Measurements from ENCODE around the gene DENND5B. TPM values are rescaled to one million over a fixed set of nuclear protein-coding genes. Genes with fewer than 3 reads are reported as not detected.

DENND5B gene
- total RNA-seq, 1 donor from 2014 or later: 7.8 TPM

GRCh38 chr12:31471823-31472222, 119.1 kb downstream of the DENND5B start:
- DNase-seq (ENCODE audit: low read depth, low spot score): no peak

- DNase-seq (ENCODE audit: low read depth, low spot score): no peak
These were observed 119.9 kb downstream of the DENND5B start for GRCh38 chr12:31471051-31471450.

GRCh38 chr12:31470459-31470858, 120.5 kb downstream of the DENND5B start:
- DNase-seq (ENCODE audit: low read depth, low spot score): no peak

GRCh38 chr12:31466768-31467167, 124.2 kb downstream of the DENND5B start:
- DNase-seq (ENCODE audit: low read depth, low spot score): no peak

- no peak for DNase-seq (ENCODE audit: low read depth, low spot score)
These were observed 125.9 kb downstream of the DENND5B start for GRCh38 chr12:31465002-31465401.

GRCh38 chr12:31460024-31460423, 130.9 kb downstream of the DENND5B start:
- no peak for DNase-seq (ENCODE audit: low read depth, low spot score)

- no peak for DNase-seq (ENCODE audit: low read depth, low spot score)
These were observed 134.4 kb downstream of the DENND5B start for GRCh38 chr12:31456562-31456961.

GRCh38 chr12:31444736-31445135, 146.2 kb downstream of the DENND5B start:
- no peak for DNase-seq (ENCODE audit: low read depth, low spot score)

- DNase-seq (ENCODE audit: low read depth, low spot score): no peak
These were observed 150.3 kb downstream of the DENND5B start for GRCh38 chr12:31440586-31440985.

GRCh38 chr12:31440134-31440533, 150.8 kb downstream of the DENND5B start:
- DNase-seq (ENCODE audit: low read depth, low spot score): no peak

GRCh38 chr12:31431721-31432240, 159.2 kb downstream of the DENND5B start:
- DNase-seq (ENCODE audit: low read depth, low spot score): no peak

GRCh38 chr12:31423405-31423804, 167.5 kb downstream of the DENND5B start:
- no peak for DNase-seq (ENCODE audit: low read depth, low spot score)

- no peak for DNase-seq (ENCODE audit: low read depth, low spot score)
These were observed 178.6 kb downstream of the DENND5B start for GRCh38 chr12:31412292-31412801.

GRCh38 chr12:31408763-31409162, 182.2 kb downstream of the DENND5B start:
- no peak for DNase-seq (ENCODE audit: low read depth, low spot score)

GRCh38 chr12:31407562-31407961, 183.4 kb downstream of the DENND5B start:
- no peak for DNase-seq (ENCODE audit: low read depth, low spot score)

GRCh38 chr12:31406345-31406744, 184.6 kb downstream of the DENND5B start:
- no peak for DNase-seq (ENCODE audit: low read depth, low spot score)

- no peak for DNase-seq (ENCODE audit: low read depth, low spot score)
These were observed 185.9 kb downstream of the DENND5B start for GRCh38 chr12:31405021-31405420.

GRCh38 chr12:31403099-31403607, 187.8 kb downstream of the DENND5B start:
- peak; percentile 72 for DNase-seq (ENCODE audit: low read depth, low spot score)

- no peak for DNase-seq (ENCODE audit: low read depth, low spot score)
These were observed 197.9 kb downstream of the DENND5B start for GRCh38 chr12:31393004-31393550.

GRCh38 chr12:31390991-31391390, 199.9 kb downstream of the DENND5B start:
- DNase-seq (ENCODE audit: low read depth, low spot score): no peak

GRCh38 chr12:31388713-31389112, 202.2 kb downstream of the DENND5B start:
- DNase-seq (ENCODE audit: low read depth, low spot score): no peak

GRCh38 chr12:31387466-31387865, 203.5 kb downstream of the DENND5B start:
- DNase-seq (ENCODE audit: low read depth, low spot score): no peak

GRCh38 chr12:31387011-31387410, 203.9 kb downstream of the DENND5B start:
- no peak for DNase-seq (ENCODE audit: low read depth, low spot score)
